DOHH2 (cell line): ENCODE measurements around the gene COPS9.

ENCODE experiments used
- CTCF ChIP-seq: fragments of 200-600 bp; sonication (generic); IDR thresholded peaks from one replicate; pipeline ENCODE4 v1.5.1; 2014; ENCODE audit warnings: antibody characterized with exemption, mild to moderate bottlenecking, low read depth, low read length; ENCODE audit not compliant: poor library complexity, severe bottlenecking
- EZH2phosphoT487 ChIP-seq: fragments of 200-600 bp; sonication (generic); IDR thresholded peaks from 2 replicates; pipeline ENCODE4 v1.6.1; 2017; ENCODE audit warnings: borderline replicate concordance, mild to moderate bottlenecking, antibody characterized with exemption, low read length, moderate library complexity, mixed read lengths

GRCh38 chr2:240163844-240164574, 27.9 kb upstream of the COPS9 start:
- TF ChIP-seq CTCF (no peak), EZH2phosphoT487 (no peak)
